Omental fat pad (tissue), 4 donors: ENCODE measurements around the gene IL36RN. TPM values are rescaled to one million over a fixed set of nuclear protein-coding genes. Genes with fewer than 3 reads are reported as not detected.
"Not testable (repeated sequence)": the region's sequence is repeated elsewhere in the genome, so short reads cannot be mapped to it uniquely, and the experiment has no call there.

Experiments used
- ATAC-seq: fragments of 150-250 bp; one replicate; pipeline ENCODE4 v1.9.1; 2016; ENCODE audit warnings: mild to moderate bottlenecking, moderate library complexity; ENCODE audit not compliant: low FRiP score
- DNase-seq: peaks from one replicate; pipeline ENCODE4 v3.0.0-alpha.2; 2019; ENCODE audit warnings: low spot score
- CTCF ChIP-seq, 3 donors: fragments of 450-650 bp; IDR thresholded peaks; one replicate each; pipeline ENCODE4 v1.5.1; 2016 to 2017; ENCODE audit warnings: antibody characterized with exemption in 3 of 3, mild to moderate bottlenecking in 3 of 3, moderate library complexity in 2 of 3
- total RNA-seq, 4 donors: library from RNA; depleted of rRNA; stranded (reverse); fragments of >200 nt; gene quantifications; one replicate each; pipeline ENCODE4 v1.1.0, GENCODE V29; 2016

The IL36RN gene
- total RNA-seq, 4 donors from 2014 or later = not detected

GRCh38 chr2:113092864-113093612 is 34.0 kb downstream of the IL36RN start:
- no peak for ATAC-seq
- no peak for TF ChIP-seq CTCF (IDR thresholded peaks at IDR 0.05)
- no peak for DNase-seq

- DNase-seq (no peak), ATAC-seq (no peak)
- no peak for TF ChIP-seq CTCF (IDR thresholded peaks at IDR 0.05)
Observed at GRCh38 chr2:113093613-113093977, 34.6 kb downstream of the IL36RN start.

GRCh38 chr2:113096306-113096705 is 37.3 kb downstream of the IL36RN start:
- not testable (repeated sequence) for ATAC-seq, DNase-seq

- not testable (repeated sequence) for DNase-seq, ATAC-seq
Observed at GRCh38 chr2:113096842-113097618, 38.0 kb downstream of the IL36RN start.

- no peak for TF ChIP-seq CTCF (IDR thresholded peaks at IDR 0.05)
- DNase-seq = no peak
Observed at GRCh38 chr2:113098041-113098440, 39.0 kb downstream of the IL36RN start.

GRCh38 chr2:113098532-113098931 is 39.5 kb downstream of the IL36RN start:
- no peak for TF ChIP-seq CTCF (IDR thresholded peaks at IDR 0.05)
- DNase-seq (no peak), ATAC-seq (no peak)

More at GRCh38 chr2:113098041-113098440, 39.0 kb downstream of the IL36RN start:
- ATAC-seq = no peak

GRCh38 chr2:113102133-113102532 is 43.1 kb downstream of the IL36RN start:
- DNase-seq = no peak
- ATAC-seq = no peak
- no peak for TF ChIP-seq CTCF (IDR thresholded peaks at IDR 0.05)

- DNase-seq (no peak), ATAC-seq (no peak)
- no peak for TF ChIP-seq CTCF (IDR thresholded peaks at IDR 0.05)
Observed at GRCh38 chr2:113103277-113103676, 44.3 kb downstream of the IL36RN start.
